ENCODE measurements around the gene ERMP1.

DNA sequence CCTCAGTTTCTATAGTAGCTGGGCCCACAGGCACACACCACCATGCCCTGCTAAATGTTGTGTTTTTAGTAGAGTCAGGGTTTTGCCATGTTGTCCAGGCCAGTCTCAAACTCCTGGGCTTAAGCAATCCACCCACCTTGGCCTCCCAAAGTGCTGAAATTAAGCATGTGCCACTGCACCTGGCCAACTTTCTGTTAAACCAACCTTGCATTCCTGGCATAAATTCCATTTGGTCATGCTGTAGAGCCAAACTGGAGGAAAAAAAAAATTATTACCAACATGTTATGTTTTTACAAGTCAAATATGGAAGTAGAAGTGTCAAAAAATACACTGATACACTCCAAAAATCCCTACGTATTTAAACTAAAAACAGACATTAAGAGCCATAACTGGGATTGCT is 54.1 kb downstream of the ERMP1 start:
- TF ChIP-seq, protein P1, sequence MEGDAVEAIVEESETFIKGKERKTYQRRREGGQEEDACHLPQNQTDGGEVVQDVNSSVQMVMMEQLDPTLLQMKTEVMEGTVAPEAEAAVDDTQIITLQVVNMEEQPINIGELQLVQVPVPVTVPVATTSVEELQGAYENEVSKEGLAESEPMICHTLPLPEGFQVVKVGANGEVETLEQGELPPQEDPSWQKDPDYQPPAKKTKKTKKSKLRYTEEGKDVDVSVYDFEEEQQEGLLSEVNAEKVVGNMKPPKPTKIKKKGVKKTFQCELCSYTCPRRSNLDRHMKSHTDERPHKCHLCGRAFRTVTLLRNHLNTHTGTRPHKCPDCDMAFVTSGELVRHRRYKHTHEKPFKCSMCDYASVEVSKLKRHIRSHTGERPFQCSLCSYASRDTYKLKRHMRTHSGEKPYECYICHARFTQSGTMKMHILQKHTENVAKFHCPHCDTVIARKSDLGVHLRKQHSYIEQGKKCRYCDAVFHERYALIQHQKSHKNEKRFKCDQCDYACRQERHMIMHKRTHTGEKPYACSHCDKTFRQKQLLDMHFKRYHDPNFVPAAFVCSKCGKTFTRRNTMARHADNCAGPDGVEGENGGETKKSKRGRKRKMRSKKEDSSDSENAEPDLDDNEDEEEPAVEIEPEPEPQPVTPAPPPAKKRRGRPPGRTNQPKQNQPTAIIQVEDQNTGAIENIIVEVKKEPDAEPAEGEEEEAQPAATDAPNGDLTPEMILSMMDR (IDR thresholded peaks at IDR 0.05): no peak
- no peak for TF ChIP-seq EP300 (IDR thresholded peaks at IDR 0.05; ENCODE audit: borderline replicate concordance in 1 of 2, low read depth in 1 of 2, low read length in 1 of 2)
- TF ChIP-seq, protein P2, sequence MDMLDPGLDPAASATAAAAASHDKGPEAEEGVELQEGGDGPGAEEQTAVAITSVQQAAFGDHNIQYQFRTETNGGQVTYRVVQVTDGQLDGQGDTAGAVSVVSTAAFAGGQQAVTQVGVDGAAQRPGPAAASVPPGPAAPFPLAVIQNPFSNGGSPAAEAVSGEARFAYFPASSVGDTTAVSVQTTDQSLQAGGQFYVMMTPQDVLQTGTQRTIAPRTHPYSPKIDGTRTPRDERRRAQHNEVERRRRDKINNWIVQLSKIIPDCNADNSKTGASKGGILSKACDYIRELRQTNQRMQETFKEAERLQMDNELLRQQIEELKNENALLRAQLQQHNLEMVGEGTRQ (IDR thresholded peaks at IDR 0.05; ENCODE audit: borderline replicate concordance, low read depth, low read length): no peak
